Measurements from ENCODE around the gene BCAS3.

BCAS3 gene

DNA sequence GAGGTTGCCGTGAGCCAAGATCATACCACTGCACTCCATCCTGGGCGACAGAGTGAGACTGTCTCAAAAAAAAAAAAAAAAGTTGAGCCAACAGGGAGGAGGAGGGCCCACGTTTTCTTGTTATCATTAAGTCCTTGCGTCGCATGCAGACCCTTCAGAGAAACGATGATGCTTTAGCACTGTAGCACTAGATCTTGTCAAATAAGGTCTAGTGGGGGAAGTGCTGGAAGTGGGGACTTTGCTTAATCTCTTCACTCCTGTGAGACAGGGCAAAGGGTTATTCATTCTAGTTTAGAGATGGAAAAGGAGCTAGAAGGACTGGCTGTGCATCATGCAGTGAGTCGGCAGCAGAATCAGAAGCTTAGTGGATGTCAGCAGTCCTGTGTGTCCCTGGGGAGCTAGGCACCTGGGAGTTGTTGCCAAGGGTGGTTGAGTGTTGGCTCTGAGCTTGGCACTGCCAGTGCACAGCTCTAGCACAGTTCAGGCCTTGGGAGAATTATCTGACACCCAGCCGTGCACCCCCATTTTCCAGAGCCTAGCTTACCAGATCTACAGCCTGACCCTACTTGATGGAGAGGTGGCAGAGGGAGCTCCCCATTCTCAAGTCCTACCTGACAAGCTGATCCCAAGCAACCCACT lies 688.5 kb downstream of the BCAS3 start:
- TF ChIP-seq, protein P1, sequence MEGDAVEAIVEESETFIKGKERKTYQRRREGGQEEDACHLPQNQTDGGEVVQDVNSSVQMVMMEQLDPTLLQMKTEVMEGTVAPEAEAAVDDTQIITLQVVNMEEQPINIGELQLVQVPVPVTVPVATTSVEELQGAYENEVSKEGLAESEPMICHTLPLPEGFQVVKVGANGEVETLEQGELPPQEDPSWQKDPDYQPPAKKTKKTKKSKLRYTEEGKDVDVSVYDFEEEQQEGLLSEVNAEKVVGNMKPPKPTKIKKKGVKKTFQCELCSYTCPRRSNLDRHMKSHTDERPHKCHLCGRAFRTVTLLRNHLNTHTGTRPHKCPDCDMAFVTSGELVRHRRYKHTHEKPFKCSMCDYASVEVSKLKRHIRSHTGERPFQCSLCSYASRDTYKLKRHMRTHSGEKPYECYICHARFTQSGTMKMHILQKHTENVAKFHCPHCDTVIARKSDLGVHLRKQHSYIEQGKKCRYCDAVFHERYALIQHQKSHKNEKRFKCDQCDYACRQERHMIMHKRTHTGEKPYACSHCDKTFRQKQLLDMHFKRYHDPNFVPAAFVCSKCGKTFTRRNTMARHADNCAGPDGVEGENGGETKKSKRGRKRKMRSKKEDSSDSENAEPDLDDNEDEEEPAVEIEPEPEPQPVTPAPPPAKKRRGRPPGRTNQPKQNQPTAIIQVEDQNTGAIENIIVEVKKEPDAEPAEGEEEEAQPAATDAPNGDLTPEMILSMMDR (conservative IDR thresholded peaks at IDR 0.05; ENCODE audit: low read depth, low read length): no peak
- H3K4me3 ChIP-seq (ENCODE audit: low read length): no peak overlapping the region
- DNase-seq (ENCODE audit: low read depth): no peak

DNA sequence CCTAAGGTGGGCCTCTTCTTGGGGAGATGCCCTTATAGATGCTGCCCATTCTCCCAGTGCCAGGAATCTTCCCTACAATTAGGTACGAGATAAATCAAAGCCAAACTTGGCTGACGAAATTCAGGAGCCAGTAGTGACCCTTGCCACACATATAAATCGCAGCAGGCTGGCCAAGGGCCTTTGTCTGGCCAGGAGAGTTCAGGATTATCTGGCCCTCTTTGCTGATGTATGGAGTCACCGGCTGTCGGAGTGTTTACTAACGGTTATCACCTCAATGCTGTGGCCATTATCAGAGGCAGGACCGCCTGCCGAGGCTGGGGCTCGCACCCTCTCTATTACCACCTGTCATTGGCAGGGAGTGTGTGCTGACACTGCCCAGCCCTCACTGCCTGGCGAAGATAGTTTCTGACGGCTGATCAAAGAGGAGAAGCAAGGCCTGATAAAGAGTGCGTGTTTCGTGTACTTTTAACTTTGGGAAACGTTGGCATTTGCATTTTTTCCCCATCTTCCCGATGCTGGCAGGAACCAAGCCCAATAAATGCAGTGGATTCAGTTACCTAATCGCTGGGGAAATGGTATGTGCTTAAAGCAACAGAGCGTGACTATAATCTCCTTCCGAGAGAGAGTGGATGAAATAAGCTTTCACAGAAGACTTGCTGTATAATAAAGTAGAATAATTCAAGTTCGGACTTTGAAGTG lies 689.2 kb downstream of the BCAS3 start:
- H3K4me3 ChIP-seq (ENCODE audit: low read length): no peak overlapping the region
- DNase-seq (ENCODE audit: low read depth): peak; percentile 49
- TF ChIP-seq, protein P1 (conservative IDR thresholded peaks at IDR 0.05; ENCODE audit: low read depth, low read length): no peak

DNA sequence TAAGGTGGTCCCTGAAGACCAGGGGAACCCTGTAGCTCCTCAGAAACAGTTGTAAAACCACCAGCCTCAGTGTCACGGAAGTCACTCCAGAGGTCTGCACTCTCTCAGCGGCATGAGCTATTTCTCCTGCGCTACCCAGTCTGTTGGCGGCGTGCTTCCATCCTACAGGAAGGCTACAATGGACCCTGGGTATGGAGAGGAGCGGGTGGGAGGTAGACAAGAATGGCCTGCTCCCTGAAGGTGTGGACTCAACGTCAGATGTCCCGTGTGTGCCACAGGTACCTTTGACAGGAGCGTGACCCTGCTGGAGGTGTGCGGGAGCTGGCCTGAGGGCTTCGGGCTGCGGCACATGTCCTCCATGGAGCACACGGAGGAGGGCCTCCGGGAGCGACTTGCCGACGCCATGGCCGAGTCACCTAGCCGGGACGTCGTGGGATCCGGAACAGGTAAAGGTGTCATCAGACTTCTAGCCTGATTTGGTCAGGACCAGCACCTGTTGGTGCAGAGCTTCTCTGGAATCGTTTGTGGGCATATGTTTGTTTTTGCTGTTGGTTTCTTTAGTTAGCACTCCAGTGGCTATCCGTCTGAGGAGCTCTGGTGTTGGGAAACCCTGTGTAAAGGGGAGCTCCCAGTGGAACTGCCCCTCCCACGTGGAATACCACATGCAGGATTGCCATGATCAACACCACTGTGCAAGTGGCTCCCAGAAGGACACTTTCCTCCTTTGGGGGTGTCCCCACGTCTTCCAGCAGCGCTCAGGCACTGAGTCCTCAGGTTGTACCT lies 690.6 kb downstream of the BCAS3 start:
- TF ChIP-seq, protein P1 (conservative IDR thresholded peaks at IDR 0.05; ENCODE audit: low read depth, low read length): no peak
- no peak for DNase-seq (ENCODE audit: low read depth)
- no peak overlapping the region for H3K4me3 ChIP-seq (ENCODE audit: low read length)

DNA sequence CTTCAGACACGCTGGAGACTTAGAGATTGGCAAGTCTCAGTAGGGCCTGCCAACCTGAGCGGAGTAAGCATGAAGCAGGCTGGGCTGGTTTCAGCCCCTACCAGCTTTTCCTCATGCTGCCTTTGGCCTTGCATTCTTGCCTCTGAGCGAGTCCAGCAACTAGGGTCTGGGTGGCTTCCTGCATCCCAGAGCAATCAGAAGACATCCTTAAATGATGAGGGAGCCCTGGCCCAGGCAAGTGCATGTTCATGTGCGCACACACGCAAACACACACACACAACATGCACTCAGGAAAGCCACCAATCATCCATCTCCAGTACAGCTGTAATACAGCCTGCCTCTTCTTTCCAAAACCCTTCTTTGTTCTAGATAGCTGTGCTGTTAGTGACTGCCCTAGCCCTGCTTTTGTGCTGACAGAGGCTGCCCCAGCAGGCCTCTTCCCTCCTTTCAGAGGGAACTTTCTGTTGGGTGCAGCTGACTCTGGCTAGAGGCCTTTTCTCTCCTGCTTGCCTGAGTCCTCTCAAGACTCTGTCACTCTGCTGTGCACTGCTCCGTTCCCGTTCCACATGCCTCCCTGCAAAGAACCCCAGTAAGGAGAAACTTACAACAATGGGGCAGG lies 691.3 kb downstream of the BCAS3 start:
- TF ChIP-seq, protein P1 (conservative IDR thresholded peaks at IDR 0.05; ENCODE audit: low read depth, low read length): no peak
- no peak overlapping the region for H3K4me3 ChIP-seq (ENCODE audit: low read length)
- no peak for DNase-seq (ENCODE audit: low read depth)

DNA sequence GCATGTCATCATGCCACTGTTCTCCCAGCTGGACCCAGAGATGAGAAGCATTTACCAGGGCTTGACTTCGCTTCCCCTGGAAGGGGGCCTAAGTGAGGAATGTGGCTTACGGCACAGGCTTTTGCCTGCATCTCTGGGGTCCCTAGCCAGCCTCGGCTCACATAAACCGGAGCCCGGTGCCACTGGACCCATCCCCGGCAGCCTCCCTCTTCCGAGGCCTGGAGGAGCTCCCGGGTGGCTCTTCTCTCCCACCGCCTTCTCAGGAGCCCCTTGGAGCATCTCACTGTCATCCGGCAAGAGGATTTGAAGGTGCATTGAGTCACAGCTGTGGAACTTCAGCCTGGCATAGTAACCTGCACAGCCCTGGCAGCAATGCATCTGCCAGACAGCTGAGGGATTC lies 692.1 kb downstream of the BCAS3 start:
- TF ChIP-seq, protein P1 (conservative IDR thresholded peaks at IDR 0.05; ENCODE audit: low read depth, low read length): no peak
- H3K4me3 ChIP-seq (ENCODE audit: low read length): no peak overlapping the region
- DNase-seq (ENCODE audit: low read depth): no peak

DNA sequence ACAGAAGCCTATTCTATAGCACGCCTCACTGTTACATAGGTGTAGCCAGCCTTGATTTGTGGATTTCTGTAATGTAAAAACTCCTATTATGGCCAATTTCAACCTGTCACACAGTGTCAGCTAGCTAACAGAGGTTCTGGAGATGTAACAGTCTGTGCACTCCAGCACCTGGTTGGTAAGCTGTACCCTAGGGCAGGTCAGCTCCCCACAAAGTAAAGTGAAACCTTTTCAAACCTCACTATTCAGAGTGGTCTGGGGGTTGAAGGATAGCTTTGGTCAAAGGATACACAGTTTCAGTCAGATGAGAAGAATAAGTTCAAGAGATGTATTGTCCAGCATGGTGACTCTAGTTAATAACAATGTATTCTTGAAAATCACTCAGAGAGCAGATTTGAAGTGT lies 693.5 kb downstream of the BCAS3 start:
- TF ChIP-seq, protein P1 (conservative IDR thresholded peaks at IDR 0.05; ENCODE audit: low read depth, low read length): no peak
- DNase-seq (ENCODE audit: low read depth): no peak
- H3K4me3 ChIP-seq (ENCODE audit: low read length): no peak overlapping the region
